ENCODE results near the gene APOBEC2.
A peak's percentile ranks its signal among the peaks of the same experiment; 100 is the strongest.

APOBEC2 gene

GRCh38 chr6:41038205-41038604, 14.8 kb upstream of the APOBEC2 start:
- no peak for DNase-seq (ENCODE audit: low read depth)

- peak; percentile 38 for DNase-seq (ENCODE audit: low read depth)
These were observed 13.7 kb upstream of the APOBEC2 start, which contains the start of gene UNC5CL for GRCh38 chr6:41039060-41039998. UNC5CL (minus strand) TSS chr6:41039221; CDS start chr6:41035074, 4,147 bp downstream.

GRCh38 chr6:41040101-41040939, 12.7 kb upstream of the APOBEC2 start:
- no peak for DNase-seq (ENCODE audit: low read depth)

- no peak for DNase-seq (ENCODE audit: low read depth)
These were observed 12.0 kb upstream of the APOBEC2 start for GRCh38 chr6:41040940-41041536.

- no peak for DNase-seq (ENCODE audit: low read depth)
These were observed 10.6 kb upstream of the APOBEC2 start, which contains the start of gene TSPO2 for GRCh38 chr6:41042226-41043055. TSPO2 (plus strand) TSS chr6:41042467; CDS start chr6:41042986, 519 bp downstream.

GRCh38 chr6:41043151-41043550, 9.9 kb upstream of the APOBEC2 start:
- no peak for DNase-seq (ENCODE audit: low read depth)

GRCh38 chr6:41045664-41046063, 7.3 kb upstream of the APOBEC2 start:
- no peak for DNase-seq (ENCODE audit: low read depth)

- DNase-seq (ENCODE audit: low read depth), result no peak
These were observed 6.9 kb upstream of the APOBEC2 start for GRCh38 chr6:41046084-41046483.

- no peak for DNase-seq (ENCODE audit: low read depth)
These were observed 5.7 kb upstream of the APOBEC2 start for GRCh38 chr6:41047306-41047705.

- no peak for DNase-seq (ENCODE audit: low read depth)
These were observed 5.0 kb upstream of the APOBEC2 start for GRCh38 chr6:41047745-41048732.

GRCh38 chr6:41049521-41049920, 3.5 kb upstream of the APOBEC2 start:
- DNase-seq (ENCODE audit: low read depth), result no peak

GRCh38 chr6:41049955-41050354, 3.0 kb upstream of the APOBEC2 start:
- no peak for DNase-seq (ENCODE audit: low read depth)

- no peak for DNase-seq (ENCODE audit: low read depth)
These were observed 2.5 kb upstream of the APOBEC2 start for GRCh38 chr6:41050536-41050935.

GRCh38 chr6:41051873-41052272, 1.1 kb upstream of the APOBEC2 start:
- DNase-seq (ENCODE audit: low read depth), result no peak

- DNase-seq (ENCODE audit: low read depth), result no peak
These were observed 1.5 kb downstream of the APOBEC2 start for GRCh38 chr6:41054511-41054910.

GRCh38 chr6:41055149-41055548, 2.1 kb downstream of the APOBEC2 start:
- no peak for DNase-seq (ENCODE audit: low read depth)

- DNase-seq (ENCODE audit: low read depth), result no peak
These were observed 3.9 kb downstream of the APOBEC2 start for GRCh38 chr6:41056768-41057490.

GRCh38 chr6:41058783-41059181, 5.8 kb downstream of the APOBEC2 start:
- no peak for DNase-seq (ENCODE audit: low read depth)

GRCh38 chr6:41059556-41059955, 6.6 kb downstream of the APOBEC2 start:
- no peak for DNase-seq (ENCODE audit: low read depth)

Data from stimulated activated CD4-positive, alpha-beta T cell treated with anti-CD3 and anti-CD28 coated beads, Interleukin-2, amount 100 ng/mL, for 4 hours (primary cell).